Endothelial cell of umbilical vein (primary cell): ENCODE measurements around the gene XYLB. TPM values are rescaled to one million over a fixed set of nuclear protein-coding genes. Genes with fewer than 3 reads are reported as not detected.

Experiments
- BruUV-seq: library from RNA; stranded (reverse); fragments of 400-500 nt; replicated peaks from 2 replicates; lab custom pipeline; 2021; lab: Mats Ljungman, UMichigan
- CTCF ChIA-PET: fragments of 300-600, 350-600 bp; sonication (Branson Sonifier 250); formaldehyde crosslinking; loops from one replicate; lab custom pipeline; 2021; ENCODE audit warnings: antibody characterized with exemption, inconsistent platforms; lab: Charles Lee
- POLR2A ChIA-PET: fragments of 300-600, 350-600 bp; sonication (Branson Sonifier 250); formaldehyde crosslinking; loops from one replicate; lab custom pipeline; 2021; ENCODE audit warnings: antibody characterized with exemption, inconsistent platforms; lab: Charles Lee
- DNase-seq: peaks from one replicate; pipeline ENCODE4 v3.0.0-alpha.2; 2011; ENCODE audit warnings: low read depth, low spot score
- FAIRE-seq: peaks from 2 replicates; lab custom pipeline; 2011; peaks lifted over from hg19 to GRCh38; lab: Jason Lieb, UNC
- H2AFZ ChIP-seq: 2 replicates; pipeline ENCODE4 v1.6.0; 2012; ENCODE audit warnings: low read depth, low read length, control low read depth, inconsistent platforms
- H3K27ac ChIP-seq: 2 replicates; pipeline ENCODE4 v1.5.1; 2011; ENCODE audit warnings: low read depth, mild to moderate bottlenecking, control low read depth, low read length, moderate library complexity; ENCODE audit not compliant: insufficient read depth
- H3K27me3 ChIP-seq, 2 experiments: 2 replicates each; pipeline versions ENCODE4 v1.6.0 to v1.6.1; 2011; ENCODE audit warnings: low read length in 2 of 2, mixed read lengths in 1 of 2; ENCODE audit not compliant: control insufficient read depth in 2 of 2, insufficient read depth in 2 of 2
- H3K36me3 ChIP-seq, 2 experiments: 2 replicates in 1 of 2; 3 replicates in 1 of 2; pipeline ENCODE4 v1.5.1; 2011; ENCODE audit warnings: low read length in 2 of 2, mild to moderate bottlenecking in 1 of 2, moderate library complexity in 1 of 2; ENCODE audit not compliant: control insufficient read depth in 2 of 2, insufficient read depth in 2 of 2; ENCODE audit errors: extremely low read depth in 1 of 2
- H3K4me1 ChIP-seq: 3 replicates; pipeline ENCODE4 v1.5.1; 2011; ENCODE audit warnings: mild to moderate bottlenecking, low read length; ENCODE audit not compliant: control insufficient read depth, insufficient read depth; ENCODE audit errors: extremely low read depth
- H3K4me2 ChIP-seq: 2 replicates; pipeline ENCODE4 v1.6.1; 2011; ENCODE audit warnings: low read length, control low read depth, mixed read lengths; ENCODE audit not compliant: insufficient read depth
- H3K4me3 ChIP-seq, 3 experiments: fragments of 200-600 bp in 1 of 3; sonication (generic), shearing (Covaris generic) in 1 of 3; replicated peaks in 1 of 3; 2 replicates each; pipeline ENCODE4 v1.5.1; 2011 to 2016; ENCODE audit warnings: control low read depth in 3 of 3, low read length in 3 of 3, mild to moderate bottlenecking in 2 of 3, inconsistent platforms in 1 of 3, low read depth in 1 of 3, moderate library complexity in 1 of 3; ENCODE audit not compliant: insufficient read depth in 1 of 3
- H3K79me2 ChIP-seq: 2 replicates; pipeline ENCODE4 v1.6.0; 2012; ENCODE audit warnings: low read length, inconsistent platforms; ENCODE audit not compliant: control insufficient read depth, insufficient read depth
- H3K9ac ChIP-seq: replicated peaks from 2 replicates; pipeline ENCODE3; 2011; ENCODE audit warnings: low read length, control low read depth; ENCODE audit not compliant: insufficient read depth; ENCODE audit errors: extremely low read depth
- H3K9me1 ChIP-seq: replicated peaks from 3 replicates; pipeline ENCODE4 v1.6.0; 2011; ENCODE audit warnings: mild to moderate bottlenecking, low read length; ENCODE audit not compliant: control insufficient read depth, insufficient read depth; ENCODE audit errors: extremely low read depth
- H3K9me3 ChIP-seq: replicated peaks from 2 replicates; pipeline ENCODE4 v1.5.1; 2012; ENCODE audit warnings: low read length, inconsistent platforms; ENCODE audit not compliant: control insufficient read depth, insufficient read depth
- H4K20me1 ChIP-seq: replicated peaks from 2 replicates; pipeline ENCODE3; 2011; ENCODE audit warnings: mild to moderate bottlenecking, low read length; ENCODE audit not compliant: control insufficient read depth, insufficient read depth; ENCODE audit errors: extremely low read depth
- FOS ChIP-seq: IDR thresholded peaks from 2 replicates; pipeline ENCODE4 v1.6.1; 2011; ENCODE audit warnings: mild to moderate bottlenecking, low read length, moderate library complexity, borderline replicate concordance; ENCODE audit not compliant: insufficient read depth
- MYC ChIP-seq: IDR thresholded peaks from one replicate; pipeline ENCODE4 v1.6.1; 2011; ENCODE audit warnings: mild to moderate bottlenecking, low read depth, low read length
- POLR2A ChIP-seq: IDR thresholded peaks from 2 replicates; pipeline ENCODE4 v1.6.1; 2012; ENCODE audit warnings: low read depth, mild to moderate bottlenecking, control low read depth, low read length
- POLR2AphosphoS5 ChIP-seq: IDR thresholded peaks from 2 replicates; pipeline ENCODE4 v1.6.1; 2012; ENCODE audit warnings: low read depth, mild to moderate bottlenecking, control low read depth, low read length, moderate library complexity; ENCODE audit not compliant: insufficient read depth
- dilution Hi-C: fragments of 300-500 bp; cut with MboI; formaldehyde crosslinking; loops from one replicate; pipeline ENCODE4 v1.15.0; 2019; ENCODE audit warnings: low sequenced_read_pairs; ENCODE audit not compliant: extremely low pct_ligation_motif_present
- intact Hi-C: fragments of 100-400 bp; cut with micrococcal nuclease; formaldehyde crosslinking; loops from one replicate; pipeline ENCODE4 v1.10.0; 2022
- polyA plus RNA-seq, 4 experiments: library from polyadenylated mRNA; depleted of rRNA in 3 of 4; stranded (reverse) in 3 of 4; unstranded in 1 of 4; fragments of >200 nt; gene quantifications; 2 replicates each; pipeline versions ENCODE4 v1.2.1 to v1.2.3, GENCODE V29; 2011 to 2012; ENCODE audit warnings: missing spikeins in 1 of 4
- total RNA-seq: library from RNA; stranded (reverse); gene quantifications from 2 replicates; pipeline ENCODE4 v1.2.3, GENCODE V29; 2021
- TF ChIP-seq, protein P1 (sequence below): IDR thresholded peaks from 2 replicates; pipeline ENCODE4 v1.6.1; 2011; ENCODE audit not compliant: insufficient read depth, insufficient read length
- TF ChIP-seq, protein P2 (sequence below), 2 donors: IDR thresholded peaks; 1 replicate in 1 of 2; 2 replicates in 1 of 2; pipeline ENCODE4 v1.5.1; 2011; ENCODE audit warnings: low read length in 2 of 2, mild to moderate bottlenecking in 2 of 2, moderate library complexity in 2 of 2, control low read depth in 1 of 2, inconsistent platforms in 1 of 2, low read depth in 1 of 2; ENCODE audit not compliant: insufficient read depth in 1 of 2; ENCODE audit errors: extremely low read depth in 1 of 2

Gene XYLB
- total and polyA plus RNA-seq, 2 donors (not counting 3 experiments of a cell fraction or from before 2014, with no cell fraction given), result 3.7 to 4.3 TPM

DNA sequence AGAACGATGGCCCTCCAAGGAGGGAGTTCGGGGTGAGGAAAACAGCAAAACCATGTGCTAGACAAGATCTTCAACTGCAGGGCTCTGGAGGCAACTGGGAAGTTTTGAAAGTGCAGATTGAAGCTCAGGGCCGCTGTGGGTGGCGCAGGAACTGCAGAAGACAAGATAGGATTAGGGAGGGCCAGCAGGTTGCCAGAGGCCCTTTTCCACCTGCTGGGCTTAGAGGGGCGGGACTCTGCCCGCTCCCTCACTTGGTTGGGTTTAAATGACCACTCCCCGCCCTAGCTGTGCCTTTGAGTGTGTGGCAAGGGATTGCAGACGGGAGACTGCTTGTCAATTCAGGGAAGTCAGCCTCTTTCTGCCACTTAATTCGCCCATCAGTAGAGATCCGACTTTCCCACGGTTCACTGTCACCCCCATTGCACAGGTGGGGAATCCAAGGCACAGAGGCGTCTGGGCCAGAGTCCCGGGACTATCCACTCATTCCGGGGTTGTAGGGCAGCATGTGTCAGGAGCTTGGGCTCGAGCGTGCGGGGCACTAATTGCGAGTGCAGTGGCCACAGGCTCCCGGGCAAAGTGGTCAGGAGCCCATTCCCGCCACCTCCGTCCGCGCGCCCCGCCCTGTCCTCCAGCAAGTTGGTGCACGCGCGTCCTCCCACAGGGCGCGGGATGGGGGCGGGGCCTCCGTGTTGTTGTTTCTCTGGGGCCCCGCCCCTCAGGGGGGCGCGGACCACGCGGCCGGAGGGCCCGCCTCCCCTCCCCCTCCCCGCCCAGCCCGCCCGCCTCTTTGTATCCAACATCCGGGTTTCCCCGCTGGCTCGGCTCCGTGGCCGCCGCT, 106.7 kb downstream of the XYLB start, which contains the start of gene ACVR2B:
Gene ACVR2B (plus strand): TSS at position 816 of the 838 bp plus-strand sequence. CDS start 433 bp downstream, outside the sequence.
- H3K27me3 ChIP-seq, result no peaks in the 10 kb centered on the region
- no peaks in the 10 kb centered on the region for H3K4me1 ChIP-seq
- no peaks in the 10 kb centered on the region for H3K36me3 ChIP-seq
- H2AFZ ChIP-seq, result peak within 1 kb of the TSS; percentile 82
- H3K27ac ChIP-seq, result peak within 1 kb of the TSS; percentile 45
- H3K9me3 ChIP-seq, result no peaks in the 10 kb centered on the region
- FAIRE-seq, result peak; percentile 70
- DNase-seq, result peak; percentile 69
- peaks cover 1% of the 10 kb centered on the region for H3K79me2 ChIP-seq
- H3K9ac ChIP-seq, result peak within 1 kb of the TSS; percentile 82
- no peaks in the 10 kb centered on the region for H3K9me1 ChIP-seq
- no TSS peak for BruUV-seq
- POLR2A ChIA-PET, result no interaction called here
- CTCF ChIA-PET, result interaction anchor here (0.7 to 2.0 kb wide), 6 partner anchors 26 to 316 kb away, joined by 3 to 14 read pairs (median 4); partner anchors contain the start of genes ACAA1, EXOG and XYLB
- peak within 1 kb of the TSS; percentile 37 to 85 (median 68) for H3K4me3 ChIP-seq
- dilution Hi-C loops, result no loop called here
- H4K20me1 ChIP-seq, result peaks cover 2% of the 10 kb centered on the region
- intact Hi-C loops, result no loop called here
- TF ChIP-seq POLR2AphosphoS5, result no peak
- TF ChIP-seq, protein P1, sequence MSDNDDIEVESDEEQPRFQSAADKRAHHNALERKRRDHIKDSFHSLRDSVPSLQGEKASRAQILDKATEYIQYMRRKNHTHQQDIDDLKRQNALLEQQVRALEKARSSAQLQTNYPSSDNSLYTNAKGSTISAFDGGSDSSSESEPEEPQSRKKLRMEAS, result peak; percentile 28
- peak within 1 kb of the TSS; percentile 81 for H3K4me2 ChIP-seq

DNA sequence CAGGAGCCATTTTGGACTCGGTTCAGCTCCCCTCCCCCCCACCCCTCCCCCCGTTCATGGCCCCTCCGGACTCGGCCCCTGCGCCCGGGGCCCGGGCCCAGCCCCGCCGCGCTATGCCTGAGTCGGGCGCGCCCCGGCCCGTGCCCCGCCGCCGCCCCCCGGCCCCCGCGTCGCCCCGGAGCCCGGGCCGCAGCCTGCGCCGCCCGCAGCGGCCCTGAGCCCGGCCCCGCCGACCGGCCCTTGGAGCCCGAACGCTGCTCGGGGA, 107.3 kb downstream of the XYLB start:
- POLR2A ChIA-PET, result no interaction called here
- peak overlapping the region; percentile 70 for H2AFZ ChIP-seq
- no TSS peak for BruUV-seq
- H3K36me3 ChIP-seq, result no peaks in the 10 kb centered on the region
- dilution Hi-C loops (no loop called here), intact Hi-C loops (no loop called here)
- no peaks in the 10 kb centered on the region for H3K9me3 ChIP-seq
- H3K27ac ChIP-seq, result peak overlapping the region; percentile 45
- TF ChIP-seq, protein P2, sequence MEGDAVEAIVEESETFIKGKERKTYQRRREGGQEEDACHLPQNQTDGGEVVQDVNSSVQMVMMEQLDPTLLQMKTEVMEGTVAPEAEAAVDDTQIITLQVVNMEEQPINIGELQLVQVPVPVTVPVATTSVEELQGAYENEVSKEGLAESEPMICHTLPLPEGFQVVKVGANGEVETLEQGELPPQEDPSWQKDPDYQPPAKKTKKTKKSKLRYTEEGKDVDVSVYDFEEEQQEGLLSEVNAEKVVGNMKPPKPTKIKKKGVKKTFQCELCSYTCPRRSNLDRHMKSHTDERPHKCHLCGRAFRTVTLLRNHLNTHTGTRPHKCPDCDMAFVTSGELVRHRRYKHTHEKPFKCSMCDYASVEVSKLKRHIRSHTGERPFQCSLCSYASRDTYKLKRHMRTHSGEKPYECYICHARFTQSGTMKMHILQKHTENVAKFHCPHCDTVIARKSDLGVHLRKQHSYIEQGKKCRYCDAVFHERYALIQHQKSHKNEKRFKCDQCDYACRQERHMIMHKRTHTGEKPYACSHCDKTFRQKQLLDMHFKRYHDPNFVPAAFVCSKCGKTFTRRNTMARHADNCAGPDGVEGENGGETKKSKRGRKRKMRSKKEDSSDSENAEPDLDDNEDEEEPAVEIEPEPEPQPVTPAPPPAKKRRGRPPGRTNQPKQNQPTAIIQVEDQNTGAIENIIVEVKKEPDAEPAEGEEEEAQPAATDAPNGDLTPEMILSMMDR (IDR thresholded peaks at IDR 0.05; ENCODE audit: extremely low read depth in 1 of 2, insufficient read depth in 1 of 2, low read depth in 1 of 2, low read length in 2 of 2), result no peak
- TF ChIP-seq POLR2A (no peak), FOS (no peak), MYC (no peak)
- no peaks in the 10 kb centered on the region for H3K9me1 ChIP-seq
- H3K4me3 ChIP-seq, result peak overlapping the region; percentile 37 to 85 (median 68)
- peak overlapping the region; percentile 82 for H3K9ac ChIP-seq
- H3K79me2 ChIP-seq, result peaks cover 5% of the 10 kb centered on the region
- H3K4me1 ChIP-seq, result no peaks in the 10 kb centered on the region
- DNase-seq, result no peak
- FAIRE-seq, result no peak
- no peaks in the 10 kb centered on the region for H3K27me3 ChIP-seq
- peaks cover 2% of the 10 kb centered on the region for H4K20me1 ChIP-seq
- CTCF ChIA-PET, result interaction anchor here (0.7 to 2.0 kb wide), 4 partner anchors 26 to 317 kb away, joined by 3 to 14 read pairs (median 4); partner anchors contain the start of genes ACAA1, EXOG and XYLB
- H3K4me2 ChIP-seq, result peak overlapping the region; percentile 81
